C4-2B (cell line): ENCODE results near the gene CLDN6.

Experiments used
- CTCF ChIP-seq: fragments of 450-650 bp; conservative IDR thresholded peaks from 2 replicates; pipeline ENCODE4 v1.5.1; 2017; ENCODE audit warnings: mild to moderate bottlenecking
- ZFX ChIP-seq: fragments of 450-650 bp; IDR thresholded peaks from 2 replicates; pipeline ENCODE4 v1.6.1; 2017

GRCh38 chr16:3065742-3066439 is 47.9 kb upstream of the CLDN6 start:
- no peak for TF ChIP-seq CTCF
- TF ChIP-seq ZFX = no peak
